ENCODE measurements around the gene HSPH1.

HSPH1 gene

DNA sequence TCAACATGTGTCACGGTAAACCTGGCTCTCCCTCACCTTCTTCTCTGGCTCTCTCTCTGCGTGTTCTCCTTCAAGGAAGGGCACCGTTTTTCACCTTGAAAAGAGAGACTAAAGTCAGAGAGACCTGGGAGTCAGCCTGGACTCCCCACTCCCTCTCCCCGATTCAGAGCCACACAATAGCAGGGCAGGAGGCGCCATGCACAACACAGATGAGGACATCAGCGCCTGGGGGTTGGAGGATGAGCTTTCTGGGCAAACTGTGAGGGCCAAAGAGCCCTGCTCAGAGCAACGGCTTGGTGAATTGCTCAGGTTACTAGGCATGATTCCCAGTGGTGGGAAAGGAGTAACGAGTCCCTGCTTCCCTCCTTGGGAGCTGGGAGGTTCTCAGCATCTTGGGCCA, 32.3 kb downstream of the HSPH1 start:
- H3K4me3 Mint-ChIP-seq = no peak overlapping the region
- peaks cover 44% of the 10 kb centered on the region for H3K27me3 Mint-ChIP-seq
- H3K4me1 Mint-ChIP-seq (ENCODE audit: low read depth) = peaks cover 31% of the 10 kb centered on the region
- no peak overlapping the region for H3K27ac Mint-ChIP-seq
- peaks cover 23% of the 10 kb centered on the region for H3K36me3 Mint-ChIP-seq (ENCODE audit: low read depth)
- H3K9me3 Mint-ChIP-seq = no peaks in the 10 kb centered on the region
- no peak for DNase-seq

- Mint-ChIP-seq H3K4me1 (ENCODE audit: low read depth) (peaks cover 3% of the 10 kb centered on the region), H3K36me3 (ENCODE audit: low read depth) (no peaks in the 10 kb centered on the region), H3K4me3 (no peak overlapping the region), H3K27me3 (peaks cover 62% of the 10 kb centered on the region), H3K9me3 (no peaks in the 10 kb centered on the region), H3K27ac (no peak overlapping the region)
- DNase-seq = no peak
Observed at GRCh38 chr13:31124204-31124603, 37.5 kb downstream of the HSPH1 start.

DNA sequence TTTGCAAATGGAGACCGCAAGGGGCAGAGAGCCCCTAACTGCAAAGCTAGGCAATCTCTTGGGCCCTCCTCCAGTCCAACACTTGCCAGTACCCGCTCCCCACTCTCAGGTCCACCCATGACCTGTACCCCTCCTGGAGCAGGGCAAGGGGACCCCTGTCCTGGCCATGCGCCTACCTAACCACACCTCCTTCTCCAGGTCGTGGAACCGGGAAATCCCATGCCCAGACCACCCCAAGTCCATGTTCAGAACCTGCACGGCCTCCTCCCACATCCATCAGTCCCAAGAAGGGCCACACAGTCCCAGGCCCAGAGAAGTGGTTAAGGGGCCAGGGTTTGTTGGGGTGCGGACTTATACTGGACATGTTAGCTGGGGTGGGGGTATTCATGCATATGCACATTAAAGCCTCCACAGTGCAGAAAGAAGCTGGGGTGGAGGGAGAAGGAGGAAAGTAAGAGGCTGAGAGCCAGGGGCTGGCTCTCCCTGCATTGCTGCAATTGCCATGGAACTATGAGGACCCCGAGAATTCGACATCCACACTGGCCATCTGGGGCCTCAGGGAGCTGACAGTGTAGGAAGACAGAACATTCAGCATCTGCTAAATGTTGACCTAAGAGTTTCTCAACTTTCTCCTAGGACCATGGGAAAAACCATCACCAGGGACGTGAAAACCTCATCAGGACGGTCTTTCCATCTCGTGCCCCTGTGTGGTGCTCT, 39.0 kb downstream of the HSPH1 start:
- no peak for DNase-seq
- peaks cover 3% of the 10 kb centered on the region for H3K4me1 Mint-ChIP-seq (ENCODE audit: low read depth)
- H3K27ac Mint-ChIP-seq = no peak overlapping the region
- no peaks in the 10 kb centered on the region for H3K36me3 Mint-ChIP-seq (ENCODE audit: low read depth)
- H3K9me3 Mint-ChIP-seq = no peaks in the 10 kb centered on the region
- H3K27me3 Mint-ChIP-seq = peaks cover 60% of the 10 kb centered on the region
- no peak overlapping the region for H3K4me3 Mint-ChIP-seq

- H3K4me1 Mint-ChIP-seq (ENCODE audit: low read depth) = peaks cover 3% of the 10 kb centered on the region
- no peak overlapping the region for H3K4me3 Mint-ChIP-seq
- H3K27me3 Mint-ChIP-seq = peaks cover 61% of the 10 kb centered on the region
- H3K27ac Mint-ChIP-seq = no peak overlapping the region
- H3K36me3 Mint-ChIP-seq (ENCODE audit: low read depth) = no peaks in the 10 kb centered on the region
- H3K9me3 Mint-ChIP-seq = no peaks in the 10 kb centered on the region
- DNase-seq = no peak
Observed at GRCh38 chr13:31122143-31122542, 39.6 kb downstream of the HSPH1 start.

DNA sequence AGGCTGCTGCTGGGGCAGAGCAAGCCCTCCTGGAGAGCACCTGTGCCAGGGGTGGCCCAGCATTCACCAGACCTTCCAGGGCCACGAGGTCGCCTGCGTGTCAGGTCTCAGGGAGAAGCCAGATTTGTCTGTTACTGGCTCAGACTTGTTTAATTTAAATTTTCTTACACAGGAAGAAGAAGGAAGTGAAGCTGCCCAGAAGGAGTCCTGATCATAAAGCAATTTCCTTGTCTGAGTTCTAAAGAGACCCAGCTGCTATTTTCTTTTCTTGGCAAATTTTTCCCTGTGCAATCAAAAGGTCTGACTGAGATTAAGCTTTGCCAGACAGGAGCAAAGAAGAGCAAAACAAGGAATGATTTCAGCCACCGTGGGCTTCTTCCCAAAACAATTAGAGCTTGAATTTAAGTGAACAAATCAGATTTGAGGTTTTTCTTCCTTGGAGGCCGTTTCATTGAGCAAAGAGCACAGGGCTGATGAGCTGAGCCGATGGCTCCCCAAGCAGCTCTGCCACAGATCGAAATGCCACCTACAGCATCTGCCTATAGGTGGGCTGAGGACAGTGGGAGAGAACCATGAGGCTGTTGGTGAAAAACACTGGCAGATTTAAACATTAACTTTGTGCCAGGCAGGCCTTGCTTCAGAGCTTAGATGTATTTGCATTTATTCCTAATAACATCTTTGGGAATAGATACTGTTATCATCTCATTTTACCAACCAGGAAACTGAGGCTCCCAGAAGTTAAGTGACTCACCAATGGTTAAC, 40.1 kb downstream of the HSPH1 start:
- Mint-ChIP-seq H3K27ac (no peak overlapping the region), H3K4me1 (ENCODE audit: low read depth) (peaks cover 3% of the 10 kb centered on the region), H3K9me3 (no peaks in the 10 kb centered on the region), H3K36me3 (ENCODE audit: low read depth) (no peaks in the 10 kb centered on the region), H3K27me3 (peaks cover 58% of the 10 kb centered on the region), H3K4me3 (no peak overlapping the region)
- DNase-seq = no peak

DNA sequence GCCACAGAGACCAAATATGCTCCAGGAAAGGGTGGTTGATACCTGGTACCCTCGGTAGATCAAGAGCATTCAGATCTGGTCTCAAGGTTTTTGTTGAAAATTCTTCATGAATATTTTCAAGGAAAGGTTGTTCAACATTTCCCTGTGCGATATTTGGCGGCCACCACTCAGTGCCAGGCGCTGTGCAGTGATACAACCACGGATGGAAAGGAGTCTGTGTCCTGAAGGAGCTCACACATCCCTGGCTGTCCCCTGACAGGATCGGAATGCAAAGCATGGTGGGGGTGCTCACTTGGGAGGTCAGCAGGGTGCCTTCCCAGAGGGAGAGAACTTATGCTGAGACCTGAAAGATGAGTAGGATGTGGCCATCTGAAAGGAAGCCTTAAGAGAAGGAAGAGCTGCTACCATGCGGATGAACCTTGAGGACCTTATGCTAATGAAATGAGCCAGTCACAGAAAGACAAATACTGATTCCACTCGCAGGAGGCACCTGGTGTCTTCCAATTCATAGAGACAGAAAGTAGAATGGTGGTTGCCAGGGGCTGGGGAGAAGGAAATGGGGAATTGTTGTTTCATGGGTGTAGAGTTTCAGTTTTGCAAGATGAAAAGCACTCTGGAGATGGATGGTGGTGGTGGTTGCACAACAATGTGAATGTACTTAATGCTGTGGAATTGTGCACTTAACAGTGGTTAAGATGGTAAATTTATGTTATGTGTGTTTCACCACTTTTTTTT, 41.6 kb downstream of the HSPH1 start:
- Mint-ChIP-seq H3K9me3 (no peaks in the 10 kb centered on the region), H3K4me1 (ENCODE audit: low read depth) (peaks cover 3% of the 10 kb centered on the region), H3K27me3 (peaks cover 51% of the 10 kb centered on the region), H3K27ac (no peak overlapping the region), H3K36me3 (ENCODE audit: low read depth) (no peaks in the 10 kb centered on the region), H3K4me3 (no peak overlapping the region)
- no peak for DNase-seq

- peaks cover 45% of the 10 kb centered on the region for H3K27me3 Mint-ChIP-seq
- H3K27ac Mint-ChIP-seq = no peak overlapping the region
- H3K36me3 Mint-ChIP-seq (ENCODE audit: low read depth) = no peaks in the 10 kb centered on the region
- peaks cover 3% of the 10 kb centered on the region for H3K4me1 Mint-ChIP-seq (ENCODE audit: low read depth)
- H3K4me3 Mint-ChIP-seq = no peak overlapping the region
- no peaks in the 10 kb centered on the region for H3K9me3 Mint-ChIP-seq
- no peak for DNase-seq
Observed at GRCh38 chr13:31119526-31119925, 42.2 kb downstream of the HSPH1 start.

DNA sequence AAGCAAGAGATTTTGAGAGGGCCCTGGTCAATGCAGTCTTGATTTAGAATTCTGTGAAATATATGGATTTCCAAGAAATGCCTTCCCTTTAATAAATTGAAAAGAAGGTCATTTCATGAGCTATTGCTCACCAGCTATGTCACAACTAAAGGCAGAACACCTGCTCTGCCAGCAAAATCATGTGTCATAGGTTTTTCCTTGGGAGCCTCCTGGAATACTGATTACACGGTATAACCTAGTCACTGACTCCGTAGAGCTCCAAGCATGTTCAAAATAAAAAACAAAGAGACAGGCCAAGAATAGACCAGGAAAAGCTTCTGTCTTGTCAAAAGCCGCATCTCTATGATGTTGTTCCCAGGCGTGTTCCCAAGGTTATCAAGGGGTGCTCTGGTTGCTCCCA, 45.5 kb downstream of the HSPH1 start:
- no peak overlapping the region for H3K27ac Mint-ChIP-seq
- no peak overlapping the region for H3K4me3 Mint-ChIP-seq
- H3K27me3 Mint-ChIP-seq = peaks cover 39% of the 10 kb centered on the region
- no peaks in the 10 kb centered on the region for H3K36me3 Mint-ChIP-seq (ENCODE audit: low read depth)
- no peak for DNase-seq
- peaks cover 3% of the 10 kb centered on the region for H3K4me1 Mint-ChIP-seq (ENCODE audit: low read depth)
- H3K9me3 Mint-ChIP-seq = no peaks in the 10 kb centered on the region

GRCh38 chr13:31115616-31116015, 46.1 kb downstream of the HSPH1 start:
- H3K27me3 Mint-ChIP-seq = peaks cover 36% of the 10 kb centered on the region
- peaks cover 3% of the 10 kb centered on the region for H3K4me1 Mint-ChIP-seq (ENCODE audit: low read depth)
- no peaks in the 10 kb centered on the region for H3K36me3 Mint-ChIP-seq (ENCODE audit: low read depth)
- no peaks in the 10 kb centered on the region for H3K9me3 Mint-ChIP-seq
- H3K27ac Mint-ChIP-seq = no peak overlapping the region
- H3K4me3 Mint-ChIP-seq = no peak overlapping the region
- no peak for DNase-seq

GRCh38 chr13:31114641-31115040, 47.1 kb downstream of the HSPH1 start:
- no peak for DNase-seq
- Mint-ChIP-seq H3K4me1 (ENCODE audit: low read depth) (no peaks in the 10 kb centered on the region), H3K9me3 (no peaks in the 10 kb centered on the region), H3K27ac (no peak overlapping the region), H3K36me3 (ENCODE audit: low read depth) (no peaks in the 10 kb centered on the region), H3K4me3 (no peak overlapping the region), H3K27me3 (peaks cover 32% of the 10 kb centered on the region)

DNA sequence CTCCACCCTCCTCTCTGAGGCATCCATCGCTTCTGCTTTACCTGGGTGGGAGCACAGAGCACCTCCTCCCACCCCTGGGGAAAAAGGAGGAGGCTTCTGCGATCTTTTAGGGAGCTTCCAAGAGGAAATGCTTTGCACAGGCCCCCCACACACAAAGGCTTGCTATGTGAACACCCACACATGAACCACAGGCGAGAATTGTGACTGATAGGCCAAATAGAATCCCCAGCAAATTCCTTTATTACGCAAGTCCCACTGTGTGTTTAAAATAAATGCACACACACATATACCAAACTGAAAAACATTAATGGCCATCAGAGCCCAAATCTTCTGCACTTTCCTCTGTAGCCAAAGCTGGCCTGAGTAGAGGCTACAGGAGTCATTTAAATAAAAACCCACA, 50.6 kb downstream of the HSPH1 start:
- H3K36me3 Mint-ChIP-seq (ENCODE audit: low read depth) = no peaks in the 10 kb centered on the region
- no peak overlapping the region for H3K4me3 Mint-ChIP-seq
- peaks cover 11% of the 10 kb centered on the region for H3K27me3 Mint-ChIP-seq
- DNase-seq = no peak
- H3K9me3 Mint-ChIP-seq = no peaks in the 10 kb centered on the region
- no peak overlapping the region for H3K27ac Mint-ChIP-seq
- no peaks in the 10 kb centered on the region for H3K4me1 Mint-ChIP-seq (ENCODE audit: low read depth)

GRCh38 chr13:31110617-31111016, 51.1 kb downstream of the HSPH1 start:
- H3K36me3 Mint-ChIP-seq (ENCODE audit: low read depth) = no peaks in the 10 kb centered on the region
- no peaks in the 10 kb centered on the region for H3K9me3 Mint-ChIP-seq
- no peaks in the 10 kb centered on the region for H3K4me1 Mint-ChIP-seq (ENCODE audit: low read depth)
- H3K4me3 Mint-ChIP-seq = no peak overlapping the region
- peaks cover 8% of the 10 kb centered on the region for H3K27me3 Mint-ChIP-seq
- no peak overlapping the region for H3K27ac Mint-ChIP-seq
- no peak for DNase-seq

DNA sequence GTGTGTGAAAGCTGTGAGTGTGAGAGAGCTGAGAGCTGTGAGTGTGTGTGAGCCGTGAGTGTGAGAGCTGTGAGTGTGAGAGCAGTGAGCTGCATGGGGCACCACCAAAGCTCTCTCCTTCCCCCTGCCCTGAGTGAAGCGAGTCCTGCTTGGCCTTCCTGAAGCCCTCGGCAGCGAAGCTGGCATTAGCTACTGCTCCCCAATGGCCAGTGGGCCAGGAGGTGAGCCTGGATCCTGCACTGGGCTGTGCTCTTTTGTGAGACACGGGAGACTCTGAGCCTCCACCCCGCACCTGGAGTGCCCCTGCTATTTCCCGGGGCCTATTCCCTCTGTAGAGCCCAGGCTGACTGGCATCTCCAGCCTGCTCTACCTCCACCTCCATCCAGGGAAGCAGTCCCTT, 51.5 kb downstream of the HSPH1 start:
- Mint-ChIP-seq H3K27ac (no peak overlapping the region), H3K4me1 (ENCODE audit: low read depth) (no peaks in the 10 kb centered on the region), H3K9me3 (no peaks in the 10 kb centered on the region), H3K27me3 (peaks cover 8% of the 10 kb centered on the region), H3K36me3 (ENCODE audit: low read depth) (no peaks in the 10 kb centered on the region), H3K4me3 (no peak overlapping the region)
- no peak for DNase-seq

DNA sequence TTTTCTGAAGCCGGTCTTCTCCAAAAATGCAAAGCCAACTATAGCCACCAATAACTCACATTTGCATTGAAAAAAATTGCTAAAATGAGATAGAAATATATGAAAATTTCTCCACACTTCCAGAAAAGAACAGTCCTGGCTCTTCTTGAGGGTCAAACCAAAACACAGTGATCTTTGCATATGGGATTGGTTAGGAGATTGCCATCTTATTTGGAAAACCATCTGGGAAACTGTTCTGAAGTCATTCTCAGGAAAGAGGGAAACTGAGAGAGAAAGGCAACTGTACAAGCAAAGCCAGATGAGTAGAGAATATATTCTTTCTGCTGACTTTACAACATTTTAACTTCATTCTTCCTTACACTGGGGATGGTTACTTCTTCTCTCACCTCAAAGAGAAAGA, 54.6 kb downstream of the HSPH1 start:
- peaks cover 3% of the 10 kb centered on the region for H3K27me3 Mint-ChIP-seq
- no peak for DNase-seq
- H3K9me3 Mint-ChIP-seq = no peaks in the 10 kb centered on the region
- no peaks in the 10 kb centered on the region for H3K36me3 Mint-ChIP-seq (ENCODE audit: low read depth)
- H3K4me1 Mint-ChIP-seq (ENCODE audit: low read depth) = no peaks in the 10 kb centered on the region
- no peak overlapping the region for H3K27ac Mint-ChIP-seq
- H3K4me3 Mint-ChIP-seq = no peak overlapping the region

DNA sequence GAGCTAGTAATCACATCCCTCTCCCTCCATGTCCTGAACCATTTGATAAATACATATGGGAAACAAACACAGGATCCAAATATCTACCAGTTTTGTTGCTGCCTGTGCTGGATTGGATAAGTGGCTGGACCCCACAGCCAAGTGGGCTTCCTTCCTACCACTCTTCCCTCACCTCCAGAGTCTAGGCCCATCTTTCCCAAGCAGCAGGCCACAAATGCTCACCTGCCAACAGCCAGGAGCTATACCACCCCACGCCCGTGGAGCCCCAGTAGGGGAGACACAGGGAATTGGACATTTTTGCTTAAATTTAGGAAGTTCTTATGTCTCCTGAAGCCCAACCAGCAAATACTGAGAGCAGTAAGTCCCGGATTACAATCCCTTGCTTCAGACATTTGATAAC, 55.8 kb downstream of the HSPH1 start:
- no peak for DNase-seq
- no peaks in the 10 kb centered on the region for H3K4me1 Mint-ChIP-seq (ENCODE audit: low read depth)
- H3K9me3 Mint-ChIP-seq = no peaks in the 10 kb centered on the region
- no peak overlapping the region for H3K27ac Mint-ChIP-seq
- no peaks in the 10 kb centered on the region for H3K36me3 Mint-ChIP-seq (ENCODE audit: low read depth)
- H3K4me3 Mint-ChIP-seq = no peak overlapping the region
- peaks cover 7% of the 10 kb centered on the region for H3K27me3 Mint-ChIP-seq
